HT-29 (cell line): ENCODE measurements around the gene OOSP4A. TPM values are rescaled to one million over a fixed set of nuclear protein-coding genes. Genes with fewer than 3 reads are reported as not detected.

ENCODE experiments used
- DNase-seq: peaks from one replicate; pipeline ENCODE4 v3.0.0-alpha.2; 2015; ENCODE audit warnings: low spot score
- total RNA-seq: library from RNA; depleted of rRNA; stranded (reverse); fragments of >200 nt; shearing (Covaris generic); gene quantifications from 2 replicates; pipeline ENCODE4 v1.2.3, GENCODE V29; 2014; rRNA removed

OOSP4A gene
- not detected in 2 replicates for total RNA-seq

GRCh38 chr11:59963733-59964132, at the start of gene OOSP4A:
TSS of gene OOSP4A (plus strand) at chr11:59964033. CDS start at chr11:59964033, 0 bp downstream.
- no peak for DNase-seq

DNA sequence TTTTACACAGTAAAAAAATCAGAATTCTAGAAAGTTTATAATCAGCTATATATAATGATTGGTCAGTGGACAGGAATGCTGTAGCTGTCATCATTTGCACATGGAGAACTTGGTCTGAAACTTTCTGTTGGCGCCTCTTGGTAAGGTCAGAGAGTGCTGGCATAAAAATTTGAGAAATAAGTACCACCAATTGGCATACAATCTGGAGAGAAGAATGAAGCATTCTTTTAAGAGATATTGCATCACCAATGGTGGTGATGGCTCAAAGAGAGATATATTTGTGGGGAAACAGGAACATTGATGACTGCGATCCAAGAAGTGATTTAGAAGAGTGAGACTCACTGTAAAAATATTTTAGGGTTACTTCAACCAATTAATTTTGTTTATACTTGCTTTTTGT, 45.4 kb upstream of the OOSP4A start:
- no peak for DNase-seq

DNA sequence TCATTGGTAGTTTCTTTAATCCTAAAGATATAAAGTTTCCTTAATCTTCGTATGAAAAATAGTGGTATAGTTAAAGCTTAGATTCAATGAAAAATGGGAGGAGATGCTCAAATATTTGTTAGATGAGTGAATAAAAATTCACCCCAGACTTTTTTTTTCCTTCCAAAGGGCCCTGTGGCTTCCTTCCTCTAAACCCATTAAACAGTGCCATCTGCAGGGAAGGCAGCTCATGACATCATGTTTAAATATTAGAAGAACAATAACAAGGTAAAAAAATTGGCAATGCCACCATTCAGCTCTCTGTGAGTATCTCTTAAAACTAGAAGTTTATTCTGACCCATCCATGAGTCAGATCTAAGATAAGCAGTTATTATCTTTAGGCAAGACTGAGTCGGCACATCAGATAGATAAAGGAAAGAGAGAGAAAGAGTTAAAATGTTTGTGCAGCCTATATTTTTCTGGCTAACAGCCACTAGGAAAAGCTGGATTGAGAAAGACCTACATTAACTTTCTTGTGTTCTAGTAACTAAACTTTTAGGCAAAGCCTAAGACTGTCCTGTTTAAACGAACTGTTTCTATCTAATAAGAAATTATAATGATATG, 44.7 kb upstream of the OOSP4A start:
- DNase-seq: peak; percentile 91

- DNase-seq: no peak
Observed at GRCh38 chr11:59923813-59924212, 40.0 kb upstream of the OOSP4A start.

DNA sequence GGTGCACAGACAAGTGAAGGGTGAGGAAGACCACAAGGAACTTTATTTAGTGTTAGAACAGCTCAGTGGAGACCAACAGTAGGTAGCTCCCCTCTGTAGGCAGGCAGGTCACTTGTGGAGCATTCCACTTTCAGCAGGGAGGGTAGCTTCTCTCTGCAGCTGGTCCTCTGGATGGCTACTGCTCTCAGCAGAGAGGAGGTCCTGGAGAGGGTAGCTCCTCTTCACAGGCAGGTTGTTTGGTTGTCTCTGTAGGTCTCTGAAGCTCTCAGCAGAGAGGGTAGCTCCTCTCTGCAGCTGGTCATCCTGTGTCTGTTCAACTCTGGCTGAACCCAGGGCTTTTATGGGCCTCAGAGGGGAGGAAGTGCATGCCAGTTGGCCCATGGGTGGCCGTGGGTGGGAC, 32.1 kb upstream of the OOSP4A start:
- DNase-seq: no peak

- DNase-seq: no peak
Observed at GRCh38 chr11:59938132-59938531, 25.7 kb upstream of the OOSP4A start, which contains the start of gene OOSP1. TSS of gene OOSP1 (plus strand) at chr11:59938432. CDS start at chr11:59938455, 23 bp downstream.

- DNase-seq: no peak
Observed at GRCh38 chr11:59938718-59939117, 25.1 kb upstream of the OOSP4A start.

DNA sequence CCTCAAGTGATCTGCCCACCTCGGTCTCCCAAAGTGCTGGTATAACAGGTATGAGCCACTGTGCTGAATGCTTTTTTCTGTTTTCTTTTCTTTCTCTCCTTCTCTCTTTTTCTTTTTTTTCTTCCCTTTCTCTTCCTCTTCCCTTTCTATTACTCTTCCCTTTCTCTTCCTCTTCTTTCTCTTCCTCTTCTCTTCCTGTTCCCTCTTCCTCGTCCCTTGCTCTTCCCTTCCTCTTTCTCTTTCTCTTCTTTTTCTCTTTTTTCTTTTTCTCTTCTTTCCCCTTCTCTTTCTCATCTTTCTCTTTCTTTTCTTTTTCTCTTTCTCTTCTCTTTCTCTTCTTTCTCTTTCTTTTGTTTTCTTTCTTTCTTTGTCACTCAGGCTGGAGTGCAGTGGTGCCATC, 24.4 kb upstream of the OOSP4A start:
- DNase-seq: no peak

GRCh38 chr11:59941091-59941490, 22.7 kb upstream of the OOSP4A start:
- no peak for DNase-seq

GRCh38 chr11:59943997-59944714, 19.7 kb upstream of the OOSP4A start:
- no peak for DNase-seq

DNA sequence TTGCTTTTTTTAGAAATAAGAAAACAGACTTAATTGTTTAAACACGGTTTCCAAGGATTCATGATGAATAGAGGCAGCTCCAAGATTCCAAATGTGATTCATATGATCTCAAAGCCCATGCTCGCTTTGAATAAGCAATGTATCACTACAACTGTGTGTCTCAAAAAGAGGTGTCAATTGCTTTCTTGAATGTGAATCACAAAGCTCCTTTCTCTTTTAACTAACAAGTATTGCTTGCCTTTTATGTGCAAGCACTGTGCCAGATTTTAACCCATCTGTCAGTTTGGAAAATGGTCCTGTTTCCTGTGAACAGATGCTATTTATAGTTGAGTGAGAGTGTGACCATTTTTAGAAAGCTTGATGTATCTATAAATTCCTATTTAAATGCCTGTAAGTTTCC, 19.1 kb upstream of the OOSP4A start:
- DNase-seq: no peak

DNA sequence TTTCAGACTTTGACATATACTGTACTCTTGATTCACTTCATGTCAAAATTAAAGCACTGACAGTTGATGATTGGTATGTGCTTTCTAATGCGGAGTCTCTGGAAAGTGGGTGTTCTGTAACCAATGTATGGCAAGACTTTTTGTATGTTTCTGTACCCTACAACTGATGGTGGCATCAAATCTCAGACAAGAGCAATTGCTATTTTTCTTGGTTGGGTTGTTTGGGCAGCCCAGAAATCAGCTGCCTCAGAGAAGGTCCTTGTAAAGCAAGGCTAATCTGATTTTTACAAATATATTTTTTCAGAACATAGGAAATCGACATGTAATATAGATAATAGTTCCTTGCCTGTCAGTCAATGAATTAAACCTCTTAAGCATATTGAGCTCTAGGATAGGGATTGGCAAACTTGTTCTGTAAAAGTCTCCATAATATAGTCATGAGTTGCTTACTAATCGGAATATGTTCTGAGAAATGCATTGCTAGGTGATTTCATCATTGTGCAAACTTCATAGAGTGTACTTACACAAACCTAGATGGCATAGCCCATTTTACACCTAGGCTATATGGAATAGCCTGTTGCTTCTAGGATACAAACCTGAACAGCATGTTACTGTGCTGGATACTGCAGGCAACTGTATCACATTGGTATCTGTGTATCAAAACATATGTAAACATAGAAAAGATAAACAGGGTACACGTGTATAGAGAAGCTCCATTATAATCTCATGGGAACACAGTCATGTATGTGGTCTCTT, 10.2 kb upstream of the OOSP4A start:
- DNase-seq: no peak

DNA sequence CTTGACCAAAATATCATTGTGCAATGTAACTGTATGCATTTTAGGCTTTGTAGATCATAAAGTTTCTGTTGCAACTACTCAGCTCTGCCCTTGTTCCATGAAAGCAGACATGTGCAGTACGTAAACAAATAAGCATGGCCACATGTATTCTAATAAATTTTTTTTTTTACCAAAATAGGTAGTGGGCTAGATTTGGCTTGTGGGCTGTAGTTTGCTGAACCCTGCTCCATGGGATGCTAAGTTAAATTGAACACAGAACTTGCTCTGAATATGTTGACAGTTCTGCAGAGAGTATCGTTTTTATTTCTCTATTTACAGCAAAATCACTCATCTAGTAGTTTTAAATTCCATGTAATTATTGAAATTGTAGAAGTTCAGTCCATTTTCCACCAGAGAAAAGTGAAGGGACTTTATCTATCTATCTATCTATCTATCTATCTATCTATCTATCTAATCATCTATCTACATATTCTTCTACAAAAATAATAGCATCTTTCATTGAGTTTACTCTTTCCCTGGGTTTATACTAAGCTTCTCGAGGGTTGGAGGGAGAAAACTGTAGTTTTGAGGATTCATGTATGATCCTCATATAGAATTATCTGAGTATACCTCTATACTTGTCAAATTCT, 9.5 kb upstream of the OOSP4A start:
- no peak for DNase-seq

GRCh38 chr11:59957094-59957493, 6.7 kb upstream of the OOSP4A start:
- DNase-seq: no peak

DNA sequence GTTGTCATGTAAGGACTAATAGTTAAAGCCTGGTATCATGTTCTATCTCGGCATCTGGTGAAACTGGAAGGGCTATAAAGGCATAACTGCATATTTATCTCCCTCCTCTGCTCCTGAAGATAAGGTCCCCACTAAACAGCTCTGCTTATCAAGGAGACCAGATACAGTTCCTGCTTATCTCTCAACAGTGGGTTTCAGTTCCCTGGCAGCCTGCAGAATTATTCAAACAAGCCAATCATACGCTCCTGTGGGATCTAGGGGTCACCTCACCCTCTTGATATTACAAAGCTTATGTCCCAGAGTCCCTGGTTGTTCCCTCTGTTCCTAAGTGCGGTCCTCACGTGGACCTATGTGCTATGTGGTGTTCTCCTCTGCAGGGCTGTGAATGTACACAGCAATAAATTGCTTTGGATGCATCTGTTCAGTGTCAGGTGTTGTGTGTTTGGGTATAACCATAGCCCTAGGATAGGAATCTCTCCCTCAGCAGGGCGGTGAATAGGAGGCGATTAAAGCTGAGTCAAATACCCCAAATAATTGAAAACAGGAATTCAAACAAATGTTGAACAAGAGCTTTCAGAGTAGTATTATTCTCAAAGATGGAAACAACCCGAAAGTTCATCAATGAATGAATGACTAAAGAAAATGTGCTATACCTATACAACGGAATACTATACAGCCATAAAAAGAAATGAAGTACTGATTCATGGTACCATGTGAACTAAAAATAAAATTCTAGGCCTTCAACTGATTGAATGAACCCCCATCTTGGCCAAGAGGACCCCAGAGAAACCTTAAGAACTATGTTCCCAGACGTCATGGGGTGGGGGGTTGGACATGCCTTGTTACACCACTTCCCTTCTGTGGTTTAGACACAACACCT, 3.1 kb upstream of the OOSP4A start:
- no peak for DNase-seq

GRCh38 chr11:59962107-59962482, 1.7 kb upstream of the OOSP4A start:
- no peak for DNase-seq

- no peak for DNase-seq
Observed at GRCh38 chr11:59965424-59965823, 1.6 kb downstream of the OOSP4A start.

DNA sequence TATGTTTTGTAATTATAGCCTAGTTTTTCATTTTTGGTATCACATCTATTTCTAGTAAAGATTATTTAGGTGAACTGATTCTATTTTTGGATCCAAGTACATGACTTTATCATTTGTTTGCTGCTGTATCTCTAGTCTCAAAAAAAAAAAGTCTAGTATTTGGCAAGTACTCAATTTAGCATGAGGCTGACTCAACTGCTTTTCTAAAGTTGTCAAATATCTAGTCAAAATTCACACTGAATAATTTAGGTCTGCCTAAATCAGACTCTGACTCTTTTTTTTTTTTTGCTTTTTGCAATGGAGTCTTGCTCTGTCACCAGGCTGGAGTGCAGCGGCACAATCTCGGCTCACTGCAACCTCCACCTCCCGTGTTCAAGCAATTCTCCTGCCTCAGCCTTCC, 2.4 kb downstream of the OOSP4A start:
- no peak for DNase-seq

DNA sequence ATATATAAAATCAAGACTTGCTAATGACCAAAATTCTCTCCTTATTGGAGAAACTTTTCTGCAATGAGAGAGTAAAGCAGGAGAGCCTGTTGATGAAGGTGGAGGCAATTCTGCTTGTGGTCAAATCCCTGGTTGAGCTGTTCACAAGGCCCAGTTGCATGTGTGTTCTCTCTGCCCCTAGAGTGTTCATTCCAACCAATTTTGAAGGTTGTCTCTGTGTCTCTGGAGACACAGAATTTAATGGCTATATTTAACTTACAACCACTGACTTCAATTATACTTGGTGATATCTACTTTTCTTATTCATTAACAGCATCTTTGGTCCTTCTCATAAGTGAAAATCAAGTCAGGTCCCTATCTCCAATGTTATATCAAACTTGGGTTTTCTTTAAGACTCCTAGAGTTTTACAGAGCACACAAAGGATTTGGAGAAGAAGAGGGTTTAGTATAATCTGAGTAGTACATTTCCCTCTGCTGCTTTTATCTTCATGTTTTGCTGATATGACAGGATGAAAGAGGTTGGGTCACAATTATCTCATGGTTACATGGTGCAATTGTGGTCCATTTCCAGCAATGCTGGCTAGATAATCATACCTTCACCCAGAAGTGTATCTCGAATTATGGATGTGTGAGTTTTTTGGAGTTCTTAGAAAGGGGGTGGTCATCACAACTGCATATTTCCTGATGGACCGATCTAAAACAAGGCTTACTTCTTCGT, 4.0 kb downstream of the OOSP4A start:
- DNase-seq: no peak

GRCh38 chr11:59968395-59968783, 4.6 kb downstream of the OOSP4A start:
- DNase-seq: no peak

- DNase-seq: no peak
Observed at GRCh38 chr11:59973097-59973496, 9.3 kb downstream of the OOSP4A start.
